ENCODE results near the gene DNAJB6.

GRCh38 chr7:157323401-157323800 lies 13.4 kb upstream of the DNAJB6 start:
- TF ChIP-seq EZH2phosphoT487 (IDR thresholded peaks at IDR 0.05; ENCODE audit: insufficient read depth, low read depth) (no peak), EZH2 (IDR thresholded peaks at IDR 0.05; ENCODE audit: insufficient read depth, poor library complexity, severe bottlenecking) (no peak)
